ENCODE data around the gene VSIR.

DNA sequence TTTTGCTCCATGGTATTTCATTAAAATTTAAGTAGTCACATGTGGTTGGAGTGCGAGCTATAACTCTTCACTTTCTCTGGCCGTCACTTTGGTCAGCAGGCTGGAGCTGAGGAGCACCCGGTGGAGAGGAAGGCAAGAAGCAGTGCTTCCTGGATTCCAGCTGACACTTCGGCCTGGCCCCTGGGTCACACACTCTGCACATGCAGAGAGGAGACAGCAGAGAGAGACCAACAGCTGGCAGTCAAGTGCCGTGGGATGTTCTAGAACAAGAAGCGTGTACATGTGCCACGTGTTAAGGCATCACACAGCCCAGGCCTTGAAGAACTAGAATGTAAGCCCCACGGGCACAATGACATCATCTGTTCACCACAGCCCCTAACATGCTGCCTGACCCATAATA, 47.6 kb upstream of the VSIR start:
- TF ChIP-seq POLR2A (IDR thresholded peaks at IDR 0.05; ENCODE audit: low read depth, low read length) = no peak
- no peak for TF ChIP-seq POLR2AphosphoS5 (IDR thresholded peaks at IDR 0.05; ENCODE audit: low read depth, low read length)
- TF ChIP-seq TAF1 (IDR thresholded peaks at IDR 0.05; ENCODE audit: low read depth, low read length) = no peak
- TF ChIP-seq SPI1 (IDR thresholded peaks at IDR 0.05; ENCODE audit: low read depth, low read length) = no peak
